ENCODE measurements around the gene PIGN.

- TF ChIP-seq CTCF (IDR thresholded peaks at IDR 0.05) (no peak), POLR2AphosphoS5 (IDR thresholded peaks at IDR 0.05) (no peak), EP300 (IDR thresholded peaks at IDR 0.05) (no peak)
Observed at GRCh38 chr18:62085756-62086155, 101.1 kb downstream of the PIGN start.
